ENCODE measurements around the gene SNRNP25. TPM values are rescaled to one million over a fixed set of nuclear protein-coding genes. Genes with fewer than 3 reads are reported as not detected.

Gene SNRNP25
- 47.7 and 50.8 TPM in 2 replicates for total RNA-seq

DNA sequence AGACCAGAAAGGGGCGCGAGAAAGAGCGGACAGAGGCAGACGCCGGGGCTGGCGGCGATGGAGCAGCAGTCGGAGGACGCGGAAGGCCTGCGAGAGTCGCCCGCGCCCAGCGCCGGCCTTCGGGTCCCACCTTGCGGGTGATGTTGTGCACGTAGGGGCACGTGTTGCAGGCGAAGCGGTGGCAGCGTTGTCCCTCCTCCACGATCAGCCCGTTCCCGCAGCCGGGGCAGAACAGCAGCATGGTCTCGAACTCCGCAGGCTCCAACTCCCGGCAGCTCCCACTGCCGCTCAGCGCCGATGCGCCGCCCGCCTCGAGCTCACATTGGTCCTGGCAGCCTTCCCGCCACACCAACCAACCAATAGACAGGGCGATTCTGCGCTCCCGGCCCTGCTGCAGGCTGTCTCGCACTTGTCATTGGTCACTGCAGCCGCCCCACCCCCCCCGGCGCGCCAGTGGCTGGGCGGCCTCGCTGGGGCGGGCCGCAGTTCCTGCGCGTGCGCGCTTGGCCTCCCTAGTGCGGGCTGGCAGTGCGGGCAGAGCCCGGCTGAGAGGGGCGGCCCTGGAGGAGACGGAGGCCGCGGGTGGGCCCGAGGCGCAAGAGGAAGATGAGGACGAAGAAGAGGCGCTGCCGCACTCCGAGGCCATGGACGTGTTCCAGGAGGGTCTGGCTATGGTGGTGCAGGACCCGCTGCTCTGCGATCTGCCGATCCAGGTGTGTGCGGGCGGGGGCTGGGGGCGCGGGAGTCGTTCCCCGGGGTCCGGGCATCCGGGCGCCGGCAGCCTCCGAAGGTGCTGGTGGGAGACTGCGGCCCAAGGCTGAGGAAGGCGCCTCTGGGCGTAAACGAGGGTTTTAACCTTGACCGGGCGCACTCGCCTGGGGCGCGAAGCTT lies at the start of gene SNRNP25, which contains the start of gene POLR3K:
SNRNP25 (plus strand) TSS at position 483 of the 891 bp plus-strand sequence; CDS start at position 672, 189 bp downstream.
POLR3K (minus strand) TSS at position 263 of the 891 bp plus-strand sequence; CDS start at position 241, 22 bp downstream.

DNA sequence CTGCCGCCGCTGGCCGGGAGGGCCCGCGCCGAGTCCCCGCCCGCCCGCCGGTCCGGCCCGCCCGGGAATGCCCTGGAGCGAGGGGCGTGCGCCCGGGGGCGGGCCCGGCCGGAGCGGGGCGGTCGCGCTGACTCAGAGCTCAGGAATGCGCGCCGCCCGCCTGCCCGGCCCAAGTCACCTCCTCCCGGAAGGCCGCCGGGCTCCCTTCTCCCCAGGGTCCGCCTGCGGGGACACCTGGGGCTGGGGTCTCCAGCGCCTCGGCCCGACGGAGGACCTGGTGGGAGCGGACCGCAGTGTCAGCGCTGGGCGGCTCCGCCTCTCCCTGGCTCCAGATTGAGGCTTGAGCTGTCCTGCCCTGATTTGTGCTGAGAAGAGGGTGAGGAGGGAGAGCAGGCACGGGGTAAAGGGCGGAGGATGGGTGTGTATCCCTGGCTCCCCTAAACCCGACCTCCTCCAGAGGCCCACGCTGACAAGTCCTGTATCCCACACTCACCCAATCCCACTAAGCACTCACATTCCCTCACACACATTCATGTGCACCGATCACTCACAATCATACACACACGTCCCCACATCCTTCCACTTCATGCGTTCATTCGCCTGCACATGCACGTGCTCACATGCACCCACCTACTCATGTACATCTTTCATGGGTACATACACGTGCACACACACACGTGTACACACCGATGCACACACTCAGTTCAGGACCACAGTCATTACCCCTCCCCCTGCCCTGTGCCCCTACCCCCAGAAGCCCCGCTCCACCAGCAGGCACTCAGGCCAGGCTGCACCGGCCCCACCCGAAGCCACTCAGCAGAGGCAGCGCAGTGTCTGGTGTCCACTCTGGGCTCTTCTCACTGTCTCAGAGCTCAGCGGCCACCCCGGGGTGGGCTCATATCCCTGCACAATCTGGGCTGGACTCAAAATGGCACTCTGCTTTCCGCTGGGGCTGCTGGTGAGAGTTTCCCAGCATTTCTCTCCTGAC lies 19.2 kb downstream of the SNRNP25 start, which contains the start of gene RHBDF1:
RHBDF1 (minus strand) TSS at position 71 of the 988 bp plus-strand sequence. CDS start 7,616 bp downstream, outside the sequence.

GRCh38 chr16:77807-78443 lies 24.3 kb downstream of the SNRNP25 start, which contains the start of gene MPG:
Gene MPG, plus strand, starts transcription at chr16:78225. Its CDS starts 85 bp downstream, at chr16:78310.

Other genes with a start within 250 kb of the SNRNP25 start
- gene POLR3K, start 220 bp upstream of the SNRNP25 start, total RNA-seq = 13.7 and 14.9 TPM in 2 replicates
- gene RHBDF1, start 18.8 kb downstream of the SNRNP25 start, total RNA-seq = 23.3 and 28.7 TPM in 2 replicates
- gene MPG, start 24.4 kb downstream of the SNRNP25 start, total RNA-seq = 132 and 144 TPM in 2 replicates
- 18.8 and 20.7 TPM in 2 replicates for gene NPRL3, start 84.8 kb downstream of the SNRNP25 start, total RNA-seq
- not detected in 2 replicates for gene HBZ, start 98.8 kb downstream of the SNRNP25 start, total RNA-seq
- not detected in 2 replicates for gene HBM, start 112.2 kb downstream of the SNRNP25 start, total RNA-seq
- gene HBA2, start 119.0 kb downstream of the SNRNP25 start, total RNA-seq = not detected in 2 replicates
- not detected in 2 replicates for gene HBA1, start 122.9 kb downstream of the SNRNP25 start, total RNA-seq
- not detected in 2 replicates for gene HBQ1, start 126.6 kb downstream of the SNRNP25 start, total RNA-seq
- gene LUC7L, start 175.6 kb downstream of the SNRNP25 start, total RNA-seq = 30.8 and 35.3 TPM in 2 replicates
- 53.7 and 82.6 TPM in 2 replicates for gene FAM234A, start 181.0 kb downstream of the SNRNP25 start, total RNA-seq
- gene RGS11, start 222.1 kb downstream of the SNRNP25 start, total RNA-seq = 0.25 and 1.1 TPM in 2 replicates
- gene ARHGDIG, start 226.8 kb downstream of the SNRNP25 start, total RNA-seq = 0.20 and 2.0 TPM in 2 replicates
- gene PDIA2, start 229.3 kb downstream of the SNRNP25 start, total RNA-seq = 0.07 TPM in 1 of 2 replicates, not detected in the other

Measured in mammary microvascular endothelial cell (primary cell).